GM21619 (cell line): ENCODE data around the gene NOL9.
"Not testable (repeated sequence)": the region's sequence is repeated elsewhere in the genome, so short reads cannot be mapped to it uniquely, and the experiment has no call there.

Experiments used
- ATAC-seq: cut with Tn5 transposase; IDR thresholded peaks from one replicate; pipeline ENCODE4 v1.9.1; 2021; ENCODE audit not compliant: unreplicated experiment

Gene NOL9

DNA sequence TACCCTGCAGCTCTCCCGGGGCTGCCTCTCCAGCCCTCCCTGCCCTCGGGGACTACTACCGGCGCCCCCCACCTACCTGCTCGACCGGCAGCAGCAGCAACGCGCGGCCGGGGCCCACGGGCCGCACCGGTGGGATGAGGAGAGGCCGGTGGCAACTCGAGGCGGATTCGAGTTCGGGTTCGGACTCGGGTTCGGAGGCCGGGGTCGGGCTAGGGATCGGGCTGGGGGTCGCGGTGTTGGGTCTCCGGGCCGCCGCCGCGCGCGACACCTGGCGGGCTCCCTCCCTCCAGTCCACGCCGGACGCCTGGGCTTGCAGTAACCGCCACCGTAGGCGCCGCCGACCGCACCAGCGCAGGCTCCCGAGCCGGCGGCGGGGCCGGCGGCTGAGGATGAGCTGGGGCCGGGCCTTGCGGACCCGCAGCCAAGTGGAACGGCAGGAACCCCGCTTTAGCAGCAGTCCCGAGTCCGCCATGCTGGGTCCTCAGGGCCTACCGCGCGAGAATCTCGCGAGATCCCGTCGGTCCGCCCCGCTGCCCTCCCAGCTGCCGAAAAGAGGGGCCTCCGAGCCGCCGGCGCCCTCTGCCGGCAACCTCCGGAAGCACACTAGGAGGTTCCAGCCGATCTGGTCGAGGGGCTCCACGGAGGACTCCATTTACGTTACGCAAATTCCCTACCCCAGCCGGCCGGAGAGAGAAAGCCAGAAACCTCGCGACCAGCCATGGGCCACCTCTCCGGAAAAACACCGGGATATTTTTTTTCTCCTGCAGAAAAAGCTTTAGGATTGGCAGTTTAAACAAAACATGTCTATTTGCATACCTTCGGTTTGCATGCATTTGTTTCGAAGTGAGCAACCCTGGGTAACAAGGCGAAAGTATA lies at the start of gene NOL9:
Gene NOL9 (minus strand): TSS at position 483 of the 876 bp plus-strand sequence. CDS start 11 bp downstream, at position 472.
- ATAC-seq: peak; percentile 92

DNA sequence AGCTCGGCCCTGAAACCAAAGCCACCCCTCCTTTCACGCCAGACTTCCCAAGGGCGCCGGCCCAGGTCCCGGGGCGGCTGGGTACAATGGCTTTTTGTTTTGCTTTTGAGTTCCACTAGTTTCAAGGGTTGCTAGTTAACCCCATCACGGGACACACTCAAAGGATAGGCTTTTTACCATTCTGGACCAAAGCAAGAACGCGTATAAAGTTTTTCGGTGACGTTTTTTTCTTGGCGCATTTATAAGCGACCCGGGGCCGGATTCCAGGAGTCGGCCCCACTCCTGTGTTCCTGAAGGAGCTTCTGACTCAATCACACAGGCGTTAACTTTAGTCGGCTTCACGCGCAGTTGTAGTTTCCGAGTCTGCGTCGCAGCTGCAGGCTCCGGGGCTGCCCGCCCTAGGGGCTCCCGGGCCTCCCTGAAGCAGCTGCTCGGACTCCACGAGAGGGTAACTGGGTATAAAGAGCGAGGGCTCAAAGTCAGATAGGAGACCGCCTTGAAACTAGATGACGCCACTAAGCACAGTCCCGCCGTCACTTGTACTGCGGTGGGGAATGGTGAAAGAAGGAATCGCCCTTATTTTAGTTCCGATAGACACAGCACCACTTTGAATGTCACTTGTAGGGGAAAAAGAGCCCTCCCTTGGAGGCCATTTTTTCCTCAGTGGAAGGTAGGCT lies 49.1 kb upstream of the NOL9 start:
- ATAC-seq: peak; percentile 31

DNA sequence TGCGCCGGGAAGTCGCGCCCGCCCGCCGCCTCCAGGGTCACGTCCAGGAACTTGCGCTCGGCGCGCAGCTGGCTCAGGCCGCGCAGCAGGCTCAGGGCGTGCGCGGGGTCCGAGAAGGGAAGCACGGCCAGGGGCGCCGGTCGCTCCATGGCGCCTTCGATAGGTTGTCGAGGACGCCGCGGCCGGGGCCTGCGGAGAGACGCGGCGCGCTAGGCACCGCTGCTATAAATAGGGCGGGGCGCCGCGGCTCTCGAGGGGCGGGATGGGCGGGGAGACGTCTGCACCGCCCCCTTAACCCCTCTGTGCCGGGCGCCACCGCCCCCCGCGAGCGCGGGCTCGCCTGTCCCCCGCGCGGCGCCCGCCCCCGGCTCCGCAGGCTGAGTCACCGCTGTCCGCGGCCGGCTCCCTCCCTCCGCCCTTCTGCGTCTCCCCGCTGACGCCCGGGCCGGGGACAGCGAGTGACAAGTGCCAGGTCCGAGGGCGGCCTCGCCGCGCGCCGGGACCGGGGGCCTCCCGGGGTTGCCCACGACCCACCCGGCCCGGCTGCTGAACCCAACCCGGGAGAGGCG lies 48.4 kb upstream of the NOL9 start, which contains the start of gene KLHL21:
Gene KLHL21 (minus strand): TSS at position 201 of the 569 bp plus-strand sequence. CDS start 52 bp downstream, at position 149.
- peak; percentile 46 for ATAC-seq

- peak; percentile 34 for ATAC-seq
These were observed 47.8 kb upstream of the NOL9 start for GRCh38 chr1:6601923-6602668.

- peak; percentile 35 for ATAC-seq
These were observed 47.0 kb upstream of the NOL9 start for GRCh38 chr1:6601049-6601922.

GRCh38 chr1:6600410-6601048 lies 46.2 kb upstream of the NOL9 start:
- ATAC-seq: peak; percentile 4

- not testable (repeated sequence) for ATAC-seq
These were observed 45.7 kb upstream of the NOL9 start for GRCh38 chr1:6599991-6600390.

DNA sequence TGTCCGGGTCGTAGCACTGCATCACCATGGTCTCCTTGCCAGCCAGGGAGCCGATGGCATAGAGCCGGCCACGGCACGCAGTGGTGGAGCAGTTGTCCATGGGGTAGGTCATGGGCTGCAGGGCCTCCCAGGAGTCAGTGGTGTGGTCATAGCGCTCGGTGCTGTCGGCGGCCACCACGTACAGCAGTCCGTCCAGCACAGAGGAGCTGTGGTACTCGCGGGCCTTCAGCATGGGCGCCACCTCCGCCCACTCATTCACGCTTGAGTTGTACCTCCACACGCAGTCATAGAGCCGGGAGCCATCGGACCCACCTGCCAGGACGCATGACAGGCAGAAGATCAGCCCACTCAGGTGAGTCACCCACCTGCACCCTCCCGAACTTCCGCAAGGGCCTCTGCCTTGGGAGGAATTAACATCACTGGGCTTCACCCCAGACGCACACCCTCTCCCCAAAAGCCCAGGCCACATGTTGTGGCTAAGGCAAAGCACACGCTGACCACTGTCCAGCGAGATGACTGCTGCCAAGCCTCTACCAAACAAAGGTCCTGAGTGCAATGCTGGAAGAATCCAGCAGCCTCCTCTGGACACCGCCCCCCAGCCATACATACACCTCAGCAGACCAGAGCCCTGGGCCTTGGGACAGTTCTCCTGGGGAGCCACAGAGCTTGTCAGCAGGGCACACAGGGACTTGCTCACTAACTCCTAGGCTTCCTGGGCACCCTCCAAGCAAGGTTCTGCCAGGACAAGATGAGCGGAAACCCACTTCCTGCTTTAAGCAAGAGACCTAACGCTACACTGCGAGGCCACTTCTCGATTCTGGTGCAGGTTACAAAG lies 45.0 kb upstream of the NOL9 start:
- ATAC-seq: no peak

DNA sequence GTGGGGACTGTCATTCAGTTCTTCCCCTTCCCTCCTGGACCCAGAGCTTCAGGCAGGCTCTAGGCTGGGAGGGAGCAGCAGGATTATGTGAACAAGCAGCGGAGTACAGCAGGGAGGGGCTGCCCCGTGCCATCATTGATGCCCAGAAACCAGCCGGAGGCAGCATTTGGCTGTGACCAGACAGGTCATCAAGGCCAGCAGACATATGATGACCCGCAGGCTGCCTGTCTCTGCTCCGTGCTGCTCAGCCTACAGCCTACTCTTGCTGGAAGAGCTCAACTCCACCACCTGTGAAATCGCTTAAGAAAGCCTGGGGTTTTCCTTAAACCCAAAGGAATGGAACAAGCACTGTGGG lies 43.4 kb upstream of the NOL9 start:
- no peak for ATAC-seq

- ATAC-seq: no peak
These were observed 42.8 kb upstream of the NOL9 start for GRCh38 chr1:6596886-6597776.

- ATAC-seq: no peak
These were observed 42.0 kb upstream of the NOL9 start for GRCh38 chr1:6596351-6596750.

DNA sequence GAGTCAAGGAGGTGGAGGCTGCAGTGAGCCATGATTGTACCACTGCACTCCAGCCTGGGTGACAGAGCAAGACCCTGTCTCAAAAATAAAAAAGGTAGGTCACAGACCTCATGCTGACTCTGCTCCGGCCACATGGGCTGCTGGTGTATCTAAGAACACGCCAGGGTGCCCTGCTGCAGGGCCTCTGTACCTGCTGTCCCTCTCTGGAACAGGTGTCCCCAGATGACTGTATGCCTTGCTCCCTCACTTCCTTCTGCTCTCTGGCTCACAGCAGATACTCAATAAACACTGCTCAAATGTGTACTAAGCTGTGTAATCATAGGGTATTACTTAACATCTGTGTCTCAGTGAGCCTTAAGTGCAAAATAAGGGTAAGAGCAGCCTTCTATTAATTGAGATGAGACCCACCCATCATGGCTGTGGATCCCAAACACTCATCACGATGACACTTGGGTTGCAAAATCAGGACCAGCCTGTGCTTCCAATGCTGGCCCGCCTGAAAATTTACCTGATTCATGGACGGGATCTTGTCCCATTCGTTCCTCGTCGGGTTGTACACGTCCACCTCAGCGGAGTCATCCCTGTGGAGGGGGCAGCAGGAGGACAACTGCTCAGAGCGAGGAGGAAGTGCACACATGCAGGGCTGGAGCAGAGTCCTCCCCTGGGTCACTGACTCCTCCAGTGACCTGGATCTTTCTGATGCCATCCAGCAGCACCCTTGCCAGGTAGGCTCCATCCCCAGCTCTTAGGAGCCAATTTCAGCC lies 40.8 kb upstream of the NOL9 start:
- ATAC-seq: no peak

GRCh38 chr1:6593810-6594209 lies 39.5 kb upstream of the NOL9 start:
- no peak for ATAC-seq

- no peak for ATAC-seq
These were observed 38.7 kb upstream of the NOL9 start for GRCh38 chr1:6592865-6593593.

DNA sequence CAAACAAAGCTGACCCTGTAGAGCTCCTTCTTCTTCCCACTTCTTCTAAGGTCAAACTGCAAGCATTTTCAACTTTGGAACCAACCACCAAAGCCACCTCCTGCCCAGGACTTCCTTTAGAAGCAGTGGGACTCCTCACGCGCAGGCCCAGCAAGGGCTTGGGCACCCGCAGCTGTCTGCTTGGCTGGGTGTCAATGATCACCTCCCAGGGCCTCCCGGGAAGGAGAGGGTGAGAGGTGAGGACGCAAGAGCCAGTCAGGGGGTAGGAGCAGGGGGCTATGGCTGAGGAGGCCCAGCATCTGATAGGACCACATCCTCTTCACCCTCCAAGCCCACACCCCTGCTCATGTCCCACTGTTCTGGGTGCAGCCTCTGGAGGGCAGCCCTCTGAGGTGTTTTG lies 38.1 kb upstream of the NOL9 start:
- ATAC-seq: no peak

DNA sequence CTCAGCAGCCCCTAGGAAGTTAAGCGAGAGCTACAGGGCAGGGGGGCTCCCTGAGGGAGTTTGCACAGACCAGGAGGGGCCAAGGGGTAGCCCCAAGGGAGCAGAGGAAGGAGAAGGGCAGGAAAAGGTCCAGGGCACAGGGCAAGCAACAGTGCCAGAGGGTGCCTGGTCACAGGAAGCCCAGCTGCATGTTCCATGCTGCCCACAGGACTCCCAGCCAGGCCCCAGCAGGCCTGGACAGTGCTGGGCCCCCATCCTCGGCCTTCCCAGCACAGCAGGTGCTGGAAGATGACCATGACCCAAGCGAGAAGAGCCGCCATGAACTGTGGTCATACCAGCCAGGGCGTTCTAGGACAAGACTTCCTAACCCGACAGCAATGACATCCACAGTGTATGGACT lies 37.3 kb upstream of the NOL9 start:
- ATAC-seq: no peak
